Hepatocyte (in vitro differentiated cells): Measurements from ENCODE around the gene ARHGEF9. TPM values are rescaled to one million over a fixed set of nuclear protein-coding genes. Genes with fewer than 3 reads are reported as not detected.

Source experiments
- DNase-seq: peaks from one replicate; pipeline ENCODE4 v3.0.0-alpha.2; 2016; ENCODE audit warnings: low spot score
- H2AFZ ChIP-seq: fragments of 200-600 bp; sonication (generic); 2 replicates; pipeline ENCODE4 v1.6.0; 2016; ENCODE audit warnings: antibody characterized with exemption, mild to moderate bottlenecking
- H3K27ac ChIP-seq: fragments of 200-600 bp; sonication (generic); 2 replicates; pipeline ENCODE4 v1.5.1; 2016; ENCODE audit warnings: mild to moderate bottlenecking
- H3K27me3 ChIP-seq: fragments of 200-600 bp; sonication (generic); 2 replicates; pipeline ENCODE4 v1.6.1; 2016
- H3K36me3 ChIP-seq: fragments of 200-600 bp; sonication (generic); replicated peaks from 2 replicates; pipeline ENCODE4 v1.5.1; 2016; ENCODE audit warnings: low read depth; ENCODE audit not compliant: insufficient read depth
- H3K4me1 ChIP-seq: fragments of 200-600 bp; sonication (generic); 2 replicates; pipeline ENCODE4 v1.5.1; 2016; ENCODE audit warnings: mild to moderate bottlenecking, moderate library complexity; ENCODE audit not compliant: insufficient read depth
- H3K4me2 ChIP-seq: fragments of 200-600 bp; sonication (generic); 2 replicates; pipeline ENCODE4 v1.6.0; 2016
- H3K4me3 ChIP-seq: fragments of 200-600 bp; sonication (generic); 2 replicates; pipeline ENCODE4 v1.5.1; 2016; ENCODE audit warnings: mild to moderate bottlenecking
- H3K79me2 ChIP-seq: fragments of 200-600 bp; sonication (generic); 2 replicates; pipeline ENCODE4 v1.6.0; 2017; ENCODE audit warnings: mild to moderate bottlenecking
- H3K9me2 ChIP-seq: fragments of 200-600 bp; sonication (generic); replicated peaks from 2 replicates; pipeline ENCODE4 v1.6.0; 2017; ENCODE audit warnings: mild to moderate bottlenecking; ENCODE audit not compliant: insufficient read depth
- H3K9me3 ChIP-seq: fragments of 200-600 bp; sonication (generic); 2 replicates; pipeline ENCODE4 v1.5.1; 2016; ENCODE audit warnings: low read depth, mild to moderate bottlenecking
- H4K20me1 ChIP-seq: fragments of 200-600 bp; sonication (generic); 2 replicates; pipeline ENCODE4 v1.6.0; 2016; ENCODE audit warnings: mild to moderate bottlenecking; ENCODE audit not compliant: insufficient read depth, poor library complexity, severe bottlenecking
- CTCF ChIP-seq: fragments of 200-600 bp; sonication (generic); IDR thresholded peaks from 2 replicates; pipeline ENCODE4 v1.5.1; 2016; ENCODE audit warnings: antibody characterized with exemption, mild to moderate bottlenecking; ENCODE audit not compliant: poor library complexity
- EZH2 ChIP-seq: fragments of 200-600 bp; sonication (generic); IDR thresholded peaks from 2 replicates; pipeline ENCODE4 v1.6.1; 2016; ENCODE audit warnings: antibody characterized with exemption, mild to moderate bottlenecking, borderline replicate concordance
- EZH2phosphoT487 ChIP-seq: fragments of 200-600 bp; sonication (generic); IDR thresholded peaks from one replicate; pipeline ENCODE4 v1.6.1; 2018; ENCODE audit warnings: antibody characterized with exemption, mild to moderate bottlenecking, low read depth, moderate library complexity; ENCODE audit not compliant: unreplicated experiment, severe bottlenecking
- WGBS: methylation state at CpG from one replicate; pipeline ENCODE4 v1.1.6; 2016; ENCODE audit warnings: low lambda C conversion rate; ENCODE audit errors: missing lambda C conversion rate; 5-methylcytosine and 5-hydroxymethylcytosine counted together
- polyA plus RNA-seq: library from polyadenylated mRNA; unstranded; fragments of >200 nt; fragmentation: Nextera tagmentation; extraction: Ambion mirVana; gene quantifications from 2 replicates; pipeline ENCODE4 v1.2.1, GENCODE V29; 2016
- total RNA-seq: library from RNA; depleted of rRNA; stranded (reverse); fragments of >200 nt; gene quantifications from 2 replicates; pipeline ENCODE4 v1.2.3, GENCODE V29; 2014

The ARHGEF9 gene
- total and polyA plus RNA-seq, 2 experiments from 2014 or later = 19.1 to 25.6 TPM

- peak overlapping the region; percentile 55 for H2AFZ ChIP-seq
- H3K27me3 ChIP-seq = no peaks in the 10 kb centered on the region
- no peaks in the 10 kb centered on the region for H3K9me3 ChIP-seq
- H3K4me1 ChIP-seq = peaks cover 5% of the 10 kb centered on the region
- no peak overlapping the region for H3K4me3 ChIP-seq
- H3K4me2 ChIP-seq = peak overlapping the region; percentile 71
- H3K79me2 ChIP-seq = peaks cover 28% of the 10 kb centered on the region
- H4K20me1 ChIP-seq = no peaks in the 10 kb centered on the region
- peak overlapping the region; percentile 82 for H3K27ac ChIP-seq
- DNase-seq = no peak
- no peaks in the 10 kb centered on the region for H3K9me2 ChIP-seq
- WGBS = 36% methylated on average over 1 of the region's 1 CpG
- no peak for TF ChIP-seq EZH2phosphoT487
- no peak for TF ChIP-seq CTCF
- TF ChIP-seq EZH2 = no peak
- H3K36me3 ChIP-seq = no peaks in the 10 kb centered on the region
Measured at GRCh38 chrX:63755892-63756291, 29.1 kb downstream of the ARHGEF9 start.

DNA sequence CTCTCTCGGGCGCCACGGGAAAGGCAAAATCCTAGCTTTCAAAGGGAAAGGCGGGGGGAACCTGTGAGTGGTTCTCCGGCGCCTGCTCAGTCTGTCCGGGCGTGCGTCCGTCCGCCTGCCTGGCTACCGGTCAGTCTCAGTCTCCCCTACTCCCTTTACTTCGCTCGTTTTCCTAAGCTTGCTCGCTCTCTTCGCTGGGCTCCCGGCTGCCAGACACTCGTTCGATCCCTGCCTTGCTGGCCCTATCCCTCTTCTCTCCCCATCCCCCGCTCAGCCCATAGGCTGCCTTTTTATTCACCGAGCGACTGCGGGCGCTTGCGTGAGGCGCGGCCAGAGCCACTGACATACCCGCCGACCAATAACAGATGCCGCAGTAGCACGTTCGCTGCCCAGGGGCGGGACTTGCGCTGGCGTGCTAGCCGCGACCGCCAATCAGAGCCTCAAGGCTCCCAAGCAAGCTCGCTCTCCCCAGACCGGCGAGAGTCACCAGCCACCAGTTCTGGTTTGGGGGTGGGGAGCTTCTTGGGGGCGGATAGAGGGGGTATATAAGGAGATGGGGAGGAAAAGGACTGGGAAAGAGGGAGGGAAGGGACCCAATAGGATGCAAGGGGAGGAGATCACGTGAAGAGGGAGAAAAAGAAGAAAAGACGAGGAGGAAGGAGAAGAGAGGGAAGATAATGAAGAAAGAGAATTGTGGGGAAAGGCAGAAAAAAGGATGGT is 30.0 kb downstream of the ARHGEF9 start:
- Histone ChIP-seq H3K36me3 (no peaks in the 10 kb centered on the region), H4K20me1 (no peaks in the 10 kb centered on the region), H3K9me2 (no peaks in the 10 kb centered on the region), H3K4me2 (peak overlapping the region; percentile 80), H3K27me3 (no peaks in the 10 kb centered on the region), H3K27ac (peak overlapping the region; percentile 96), H3K9me3 (no peaks in the 10 kb centered on the region), H3K4me1 (peaks cover 5% of the 10 kb centered on the region), H3K79me2 (peaks cover 37% of the 10 kb centered on the region), H2AFZ (peak overlapping the region; percentile 55), H3K4me3 (peak overlapping the region; percentile 78)
- peak; percentile 92 for DNase-seq
- WGBS = 39% methylated on average over 41 of the region's 44 CpGs
- no peak for TF ChIP-seq CTCF
- no peak for TF ChIP-seq EZH2phosphoT487
- TF ChIP-seq EZH2 = no peak

- WGBS = 45% methylated on average over 23 of the region's 25 CpGs
- Histone ChIP-seq H3K9me2 (no peaks in the 10 kb centered on the region), H3K79me2 (peaks cover 44% of the 10 kb centered on the region), H3K27me3 (no peaks in the 10 kb centered on the region), H4K20me1 (no peaks in the 10 kb centered on the region), H3K4me2 (peak overlapping the region; percentile 80), H3K4me3 (peak overlapping the region; percentile 78), H2AFZ (peak overlapping the region; percentile 76), H3K4me1 (peaks cover 5% of the 10 kb centered on the region), H3K27ac (peak overlapping the region; percentile 96), H3K9me3 (no peaks in the 10 kb centered on the region), H3K36me3 (no peaks in the 10 kb centered on the region)
- TF ChIP-seq CTCF = no peak
- TF ChIP-seq EZH2phosphoT487 = no peak
- no peak for TF ChIP-seq EZH2
- peak; percentile 7 for DNase-seq
Measured at GRCh38 chrX:63754136-63754859, 30.7 kb downstream of the ARHGEF9 start.
